IMR-90 (cell line): ENCODE measurements around the gene RNF144A. TPM values are rescaled to one million over a fixed set of nuclear protein-coding genes. Genes with fewer than 3 reads are reported as not detected.

Source experiments
- ATAC-seq: fragments of 200-7000 bp; cut with Tn5 transposase; 2 replicates; pipeline ENCODE4 v1.9.1; 2020; ENCODE audit warnings: low read depth, mild to moderate bottlenecking, moderate library complexity
- BruUV-seq: library from RNA; stranded (reverse); fragments of 400-500 nt; replicated peaks from 2 replicates; lab custom pipeline; 2021; lab: Mats Ljungman, UMichigan
- CTCF ChIA-PET: fragments of 300-600 bp; formaldehyde crosslinking; extraction: SDS; loops from one replicate; lab custom pipeline; 2021; ENCODE audit warnings: antibody characterized with exemption; lab: Yijun Ruan, JAX
- POLR2A ChIA-PET: fragments of 300-600 bp; sonication (Branson Sonifier 250); formaldehyde crosslinking; loops from one replicate; lab custom pipeline; 2022; ENCODE audit warnings: antibody characterized with exemption; ENCODE audit not compliant: unreplicated experiment; lab: Charles Lee
- DNase-seq: peaks from one replicate; pipeline ENCODE4 v3.0.0; 2013
- H2AFZ ChIP-seq: replicated peaks from 2 replicates; pipeline ENCODE3; 2013; ENCODE audit warnings: low read length, mild to moderate bottlenecking; ENCODE audit not compliant: poor library complexity
- H2AK5ac ChIP-seq: 2 replicates; pipeline ENCODE4 v1.6.1; 2013; ENCODE audit warnings: low read depth, low read length, inconsistent platforms
- H2AK9ac ChIP-seq: replicated peaks from 2 replicates; pipeline ENCODE3; 2013; ENCODE audit warnings: mild to moderate bottlenecking, low read depth, low read length, moderate library complexity; ENCODE audit not compliant: poor library complexity
- H2BK120ac ChIP-seq: 2 replicates; pipeline ENCODE4 v1.6.1; 2013; ENCODE audit warnings: low read depth, low read length, inconsistent platforms
- H2BK15ac ChIP-seq: 3 replicates; pipeline ENCODE4 v1.6.1; 2013; ENCODE audit warnings: low read depth, low read length, inconsistent platforms
- H2BK20ac ChIP-seq: 2 replicates; pipeline ENCODE4 v1.6.1; 2013; ENCODE audit warnings: low read depth, mild to moderate bottlenecking, inconsistent platforms, low read length, moderate library complexity
- H2BK5ac ChIP-seq: 2 replicates; pipeline ENCODE4 v1.6.1; 2013; ENCODE audit warnings: mild to moderate bottlenecking, low read depth, low read length, inconsistent platforms; ENCODE audit not compliant: poor library complexity, severe bottlenecking
- H3K14ac ChIP-seq: replicated peaks from 2 replicates; pipeline ENCODE4 v1.6.1; 2013; ENCODE audit warnings: low read depth, low read length, inconsistent platforms
- H3K18ac ChIP-seq: 2 replicates; pipeline ENCODE4 v1.6.1; 2013; ENCODE audit warnings: low read depth, low read length, control low read depth
- H3K23ac ChIP-seq: 2 replicates; pipeline ENCODE4 v1.6.1; 2013; ENCODE audit warnings: low read depth, low read length, inconsistent platforms
- H3K27ac ChIP-seq: 2 replicates; pipeline ENCODE4 v1.5.1; 2013; ENCODE audit warnings: mild to moderate bottlenecking, control low read depth, low read length; ENCODE audit not compliant: insufficient read depth
- H3K27me3 ChIP-seq: 2 replicates; pipeline ENCODE4 v1.6.1; 2013; ENCODE audit warnings: low read length; ENCODE audit not compliant: control insufficient read depth, insufficient read depth
- H3K36me3 ChIP-seq: 2 replicates; pipeline ENCODE4 v1.6.1; 2013; ENCODE audit warnings: low read length, mixed read lengths; ENCODE audit not compliant: control insufficient read depth, insufficient read depth
- H3K4ac ChIP-seq: 2 replicates; pipeline ENCODE4 v1.6.1; 2013; ENCODE audit warnings: low read depth, low read length, inconsistent platforms
- H3K4me1 ChIP-seq: 2 replicates; pipeline ENCODE4 v1.6.1; 2013; ENCODE audit warnings: low read length, mixed read lengths; ENCODE audit not compliant: control insufficient read depth, insufficient read depth
- H3K4me2 ChIP-seq: 2 replicates; pipeline ENCODE4 v1.6.1; 2013; ENCODE audit warnings: low read depth, mild to moderate bottlenecking, control low read depth, low read length, moderate library complexity
- H3K4me3 ChIP-seq: 2 replicates; pipeline ENCODE4 v1.5.1; 2013; ENCODE audit warnings: low read depth, mild to moderate bottlenecking, control low read depth, low read length, moderate library complexity; ENCODE audit not compliant: insufficient read depth
- H3K56ac ChIP-seq: 2 replicates; pipeline ENCODE4 v1.6.1; 2013; ENCODE audit warnings: low read length, inconsistent platforms; ENCODE audit not compliant: insufficient read depth; ENCODE audit errors: extremely low read depth
- H3K79me1 ChIP-seq, 2 experiments: 2 replicates each; pipeline ENCODE4 v1.6.1; 2013; ENCODE audit warnings: low read length in 2 of 2, inconsistent platforms in 1 of 2, low read depth in 1 of 2
- H3K9ac ChIP-seq: 2 replicates; pipeline ENCODE4 v1.6.1; 2013; ENCODE audit warnings: low read depth, low read length, control low read depth
- H3K9me1 ChIP-seq: 2 replicates; pipeline ENCODE4 v1.6.1; 2013; ENCODE audit warnings: low read length, inconsistent platforms; ENCODE audit not compliant: insufficient read depth
- H3K9me3 ChIP-seq: 2 replicates; pipeline ENCODE4 v1.6.1; 2013; ENCODE audit warnings: low read length; ENCODE audit not compliant: control insufficient read depth, insufficient read depth
- H4K20me1 ChIP-seq: 2 replicates; pipeline ENCODE4 v1.6.1; 2013; ENCODE audit warnings: low read length, inconsistent platforms; ENCODE audit not compliant: insufficient read depth
- H4K5ac ChIP-seq: 2 replicates; pipeline ENCODE4 v1.6.1; 2013; ENCODE audit warnings: mild to moderate bottlenecking, low read depth, low read length, control low read depth
- H4K8ac ChIP-seq, 2 experiments: 2 replicates each; pipeline ENCODE4 v1.6.1; 2013; ENCODE audit warnings: low read depth in 2 of 2, low read length in 2 of 2, control low read depth in 1 of 2, inconsistent platforms in 1 of 2
- H4K91ac ChIP-seq: 2 replicates; pipeline ENCODE4 v1.6.1; 2013; ENCODE audit warnings: low read depth, low read length, inconsistent platforms; ENCODE audit not compliant: insufficient read depth
- CEBPB ChIP-seq: IDR thresholded peaks from 2 replicates; pipeline ENCODE4 v1.6.1; 2012; ENCODE audit warnings: low read depth, low read length, improper control_type of control experiment
- CTCF ChIP-seq: conservative IDR thresholded peaks from 2 replicates; pipeline ENCODE4 v1.5.1; 2012; ENCODE audit warnings: mild to moderate bottlenecking, low read depth, low read length, improper control_type of control experiment
- MAFK ChIP-seq: IDR thresholded peaks from 2 replicates; pipeline ENCODE4 v1.6.1; 2012; ENCODE audit warnings: low read depth, low read length, improper control_type of control experiment
- MAZ ChIP-seq: IDR thresholded peaks from 2 replicates; pipeline ENCODE4 v1.6.1; 2012; ENCODE audit warnings: low read depth, mild to moderate bottlenecking, low read length, improper control_type of control experiment, moderate library complexity, borderline replicate concordance
- MXI1 ChIP-seq: IDR thresholded peaks from 2 replicates; pipeline ENCODE4 v1.6.1; 2012; ENCODE audit warnings: low read depth, mild to moderate bottlenecking, low read length, moderate library complexity, borderline replicate concordance
- NFE2L2 ChIP-seq: fragments of 150-350 bp; IDR thresholded peaks from 2 replicates; pipeline ENCODE4 v1.6.1; 2016; ENCODE audit warnings: low read depth, mild to moderate bottlenecking, low read length
- POLR2A ChIP-seq: IDR thresholded peaks from 2 replicates; pipeline ENCODE4 v1.6.1; 2012; ENCODE audit warnings: mild to moderate bottlenecking, low read depth, low read length
- RAD21 ChIP-seq: IDR thresholded peaks from 2 replicates; pipeline ENCODE4 v1.6.1; 2012; ENCODE audit warnings: low read length, improper control_type of control experiment
- RCOR1 ChIP-seq: IDR thresholded peaks from 2 replicates; pipeline ENCODE4 v1.6.1; 2012; ENCODE audit warnings: mild to moderate bottlenecking, low read length, improper control_type of control experiment; ENCODE audit not compliant: insufficient replicate concordance
- RFX5 ChIP-seq: IDR thresholded peaks from 2 replicates; pipeline ENCODE4 v1.8.0; 2012; ENCODE audit warnings: low read depth, mild to moderate bottlenecking, low read length, moderate library complexity
- SMC3 ChIP-seq: fragments of 150-350 bp; IDR thresholded peaks from 2 replicates; pipeline ENCODE4 v1.6.1; 2016; ENCODE audit warnings: low read depth, mild to moderate bottlenecking, antibody characterized with exemption, low read length, moderate library complexity
- USF2 ChIP-seq: fragments of 150-350 bp; IDR thresholded peaks from 2 replicates; pipeline ENCODE4 v1.6.1; 2017; ENCODE audit warnings: mild to moderate bottlenecking, antibody characterized with exemption, low read length, low read depth
- WGBS, 2 experiments: methylation state at CpG; one replicate each; pipeline versions ENCODE4 v1.1.5 to v1.1.7; 2013; ENCODE audit warnings: missing lambda C conversion rate in 2 of 2; ENCODE audit not compliant: insufficient read length in 1 of 2; ENCODE audit errors: extremely low coverage in 2 of 2; 5-methylcytosine and 5-hydroxymethylcytosine counted together
- dilution Hi-C: fragments of 300-500 bp; cut with HindIII; formaldehyde crosslinking; loops from one replicate; pipeline ENCODE4 v1.14.3; 2018; ENCODE audit warnings: low sequenced_read_pairs; ENCODE audit not compliant: unreplicated experiment
- in situ Hi-C: fragments of 300-500 bp; cut with MboI; formaldehyde crosslinking; loops from 3 replicates; pipeline ENCODE4 v1.14.3; 2019; ENCODE audit warnings: low sequenced_read_pairs, inconsistent platforms, mixed read lengths
- intact Hi-C: fragments of 100-400 bp; cut with micrococcal nuclease; formaldehyde crosslinking; loops from 2 replicates; pipeline ENCODE4 v1.10.0; 2022
- polyA plus RNA-seq, 3 experiments: library from polyadenylated mRNA; depleted of rRNA; stranded (reverse); fragments of >200 nt; gene quantifications; 2 replicates each; pipeline ENCODE4 v1.2.3, GENCODE V29; 2012; ENCODE audit warnings: low replicate concordance in 1 of 3
- total RNA-seq: library from RNA; depleted of rRNA; stranded (reverse); fragments of >200 nt; gene quantifications from 2 replicates; pipeline ENCODE4 v1.2.3, GENCODE V29; 2012
- TF ChIP-seq, protein P1 (sequence below): fragments of 150-350 bp; IDR thresholded peaks from 2 replicates; pipeline ENCODE4 v1.6.1; 2016; ENCODE audit warnings: low read depth, mild to moderate bottlenecking, low read length, moderate library complexity, borderline replicate concordance

Gene RNF144A
- total and polyA plus RNA-seq, 2 of the 4 experiments (the other 2 are of a cell fraction): 0.18 to 0.26 TPM

DNA sequence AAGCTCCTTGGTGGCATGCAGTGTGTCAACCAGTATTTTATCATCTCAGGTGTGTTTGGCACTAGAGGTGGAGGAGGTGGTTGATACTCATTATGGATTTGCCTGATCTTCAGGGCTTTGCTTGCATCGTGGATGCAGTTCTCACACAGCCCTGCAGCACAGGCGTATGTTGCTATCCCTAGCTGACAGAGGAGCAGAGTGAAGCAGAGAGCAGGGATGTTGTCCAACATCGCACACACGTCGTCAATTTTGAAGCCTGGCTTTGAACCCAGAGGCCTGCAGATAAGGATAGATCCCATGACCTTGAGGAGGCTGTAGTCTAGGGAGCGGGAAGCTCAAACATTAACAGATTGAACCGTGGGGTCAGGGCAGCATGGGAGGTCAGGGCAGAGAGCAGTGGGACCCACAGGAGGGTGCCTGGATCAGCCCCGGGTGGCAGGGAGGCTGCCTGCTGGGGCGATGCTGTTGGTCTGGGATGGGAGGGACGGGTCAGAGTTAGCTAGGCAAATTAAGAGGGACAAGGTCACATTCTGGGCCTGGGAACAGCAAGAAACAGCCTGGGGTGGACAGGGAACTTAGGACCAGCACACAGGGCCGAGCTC, 4.2 kb downstream of the RNF144A start:
- H3K14ac ChIP-seq: no peak overlapping the region

More for the DNA sequence above, 4.2 kb downstream of the RNF144A start:
- no peak overlapping the region for H4K8ac ChIP-seq
- dilution Hi-C loops (no loop called here), intact Hi-C loops (no loop called here), in situ Hi-C loops (no loop called here)
- H3K56ac ChIP-seq: no peak overlapping the region
- no peak overlapping the region for H2AFZ ChIP-seq
- no TSS peak for BruUV-seq
- H3K79me1 ChIP-seq: no peaks in the 10 kb centered on the region
- H2AK9ac ChIP-seq: no peak overlapping the region
- H3K27ac ChIP-seq: no peak overlapping the region
- ChIA-PET POLR2A (interaction anchor here (0.6 kb wide), 1 partner anchor 21 kb away, joined by 3 read pairs; no protein-coding TSS in a partner anchor), CTCF (no interaction called here)
- no peak overlapping the region for H2BK120ac ChIP-seq
- H3K4me3 ChIP-seq: no peak overlapping the region
- H3K9me1 ChIP-seq: no peaks in the 10 kb centered on the region
- no peak overlapping the region for H3K4ac ChIP-seq
- no peak overlapping the region for H3K18ac ChIP-seq
- no peak overlapping the region for H3K9ac ChIP-seq
- 50% methylated on average over 5 of the region's 11 CpGs; no CpG with 5 or more reads in 1 of the 2 experiments for WGBS, 2 experiments
- DNase-seq (no peak), ATAC-seq (no peak)
- no peak overlapping the region for H3K23ac ChIP-seq
- H3K36me3 ChIP-seq: no peaks in the 10 kb centered on the region
- H2BK5ac ChIP-seq: no peak overlapping the region
- H3K4me1 ChIP-seq: no peaks in the 10 kb centered on the region
- TF ChIP-seq MAFK: no peak
- no peak for TF ChIP-seq POLR2A
- TF ChIP-seq, protein P1, sequence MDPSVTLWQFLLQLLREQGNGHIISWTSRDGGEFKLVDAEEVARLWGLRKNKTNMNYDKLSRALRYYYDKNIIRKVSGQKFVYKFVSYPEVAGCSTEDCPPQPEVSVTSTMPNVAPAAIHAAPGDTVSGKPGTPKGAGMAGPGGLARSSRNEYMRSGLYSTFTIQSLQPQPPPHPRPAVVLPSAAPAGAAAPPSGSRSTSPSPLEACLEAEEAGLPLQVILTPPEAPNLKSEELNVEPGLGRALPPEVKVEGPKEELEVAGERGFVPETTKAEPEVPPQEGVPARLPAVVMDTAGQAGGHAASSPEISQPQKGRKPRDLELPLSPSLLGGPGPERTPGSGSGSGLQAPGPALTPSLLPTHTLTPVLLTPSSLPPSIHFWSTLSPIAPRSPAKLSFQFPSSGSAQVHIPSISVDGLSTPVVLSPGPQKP: no peak
- TF ChIP-seq RAD21: no peak
- no peak for TF ChIP-seq USF2
- TF ChIP-seq SMC3: no peak
- no peak for TF ChIP-seq CTCF
- TF ChIP-seq MAZ: no peak
- TF ChIP-seq RCOR1: no peak
- no peak for TF ChIP-seq RFX5
- TF ChIP-seq NFE2L2: no peak
- TF ChIP-seq MXI1: no peak
- TF ChIP-seq CEBPB: no peak
- H4K20me1 ChIP-seq: no peaks in the 10 kb centered on the region
- peaks cover 4% of the 10 kb centered on the region; the same call in 1 of the 2 replicates for H3K9me3 ChIP-seq
- peaks cover 13% of the 10 kb centered on the region for H3K27me3 ChIP-seq
- no peak overlapping the region for H4K5ac ChIP-seq
- no peak overlapping the region for H3K4me2 ChIP-seq
- no peak overlapping the region for H2AK5ac ChIP-seq
- no peak overlapping the region for H4K91ac ChIP-seq
- H2BK15ac ChIP-seq: no peak overlapping the region
- H2BK20ac ChIP-seq: no peak overlapping the region
